HepG2 (cell line): ENCODE measurements around the gene OR5B2. TPM values are rescaled to one million over a fixed set of nuclear protein-coding genes. Genes with fewer than 3 reads are reported as not detected.

ENCODE experiments used
- ATAC-seq: fragments of 200-7000 bp; cut with Tn5 transposase; 3 replicates; pipeline ENCODE4 v1.9.1; 2020; ENCODE audit warnings: mild to moderate bottlenecking, moderate library complexity
- BruUV-seq: library from RNA; stranded (reverse); fragments of 400-500 nt; replicated peaks from 2 replicates; lab custom pipeline; 2021; lab: Mats Ljungman, UMichigan
- CTCF ChIA-PET: fragments of 300-600 bp; formaldehyde crosslinking; extraction: SDS; loops from one replicate; lab custom pipeline; 2021; ENCODE audit warnings: low total read pairs, inconsistent platforms, low intra/inter-chr PET ratio; lab: Yijun Ruan, JAX
- POLR2A ChIA-PET: fragments of 350-600 bp; sonication (Branson Sonifier 250); formaldehyde crosslinking; loops from one replicate; lab custom pipeline; 2020; ENCODE audit warnings: antibody characterized with exemption, inconsistent platforms; lab: Yijun Ruan, JAX
- DNase-seq: peaks from one replicate; pipeline ENCODE4 v3.0.0-alpha.2; 2015; ENCODE audit warnings: low spot score
- FAIRE-seq: peaks from 3 replicates; lab custom pipeline; 2011; peaks lifted over from hg19 to GRCh38; lab: Jason Lieb, UNC
- H2AFZ ChIP-seq: one replicate; pipeline ENCODE4 v1.6.1; 2011; ENCODE audit warnings: low read length, inconsistent platforms
- H3K27ac ChIP-seq: fragments of 300-600 bp; 3 replicates; pipeline ENCODE4 v1.8.0; 2011; ENCODE audit warnings: mixed run types, mild to moderate bottlenecking, mixed read lengths, low read length, inconsistent platforms; ENCODE audit not compliant: insufficient read depth; ENCODE audit errors: extremely low read length
- H3K27me3 ChIP-seq, 2 experiments: fragments of 200-600 bp in 1 of 2; 2 replicates in 1 of 2; 3 replicates in 1 of 2; pipeline versions ENCODE4 v1.6.0 to v1.8.0; 2011; ENCODE audit warnings: low read length in 2 of 2, mild to moderate bottlenecking in 2 of 2, moderate library complexity in 2 of 2, inconsistent platforms in 1 of 2; ENCODE audit not compliant: insufficient read depth in 2 of 2, control insufficient read depth in 1 of 2
- H3K36me3 ChIP-seq, 2 experiments: fragments of 200-600 bp in 1 of 2; replicated peaks in 1 of 2; 2 replicates in 1 of 2; 3 replicates in 1 of 2; pipeline versions ENCODE4 v1.5.1 to v1.8.0; 2011; ENCODE audit warnings: low read length in 2 of 2, inconsistent platforms in 1 of 2; ENCODE audit not compliant: insufficient read depth in 2 of 2, control insufficient read depth in 1 of 2
- H3K4me1 ChIP-seq: 2 replicates; pipeline ENCODE4 v1.5.1; 2012; ENCODE audit warnings: low read length, inconsistent platforms; ENCODE audit not compliant: insufficient read depth
- H3K4me2 ChIP-seq: 2 replicates; pipeline ENCODE4 v1.6.0; 2011; ENCODE audit warnings: low read depth, low read length, inconsistent platforms
- H3K4me3 ChIP-seq, 3 experiments: fragments of 200-600 bp in 1 of 3; sonication (generic), shearing (Covaris generic) in 1 of 3; replicated peaks in 1 of 3; 2 replicates each; pipeline ENCODE4 v1.5.1; 2011 to 2016; ENCODE audit warnings: low read length in 3 of 3, inconsistent platforms in 2 of 3, low read depth in 2 of 3, mild to moderate bottlenecking in 2 of 3, control low read depth in 1 of 3, mixed read lengths in 1 of 3; ENCODE audit not compliant: insufficient read depth in 1 of 3
- H3K79me2 ChIP-seq: one replicate; pipeline ENCODE4 v1.6.1; 2011; ENCODE audit warnings: low read length, inconsistent platforms; ENCODE audit not compliant: insufficient read depth
- H3K9ac ChIP-seq: 2 replicates; pipeline ENCODE4 v1.6.0; 2011; ENCODE audit warnings: mild to moderate bottlenecking, low read depth, low read length, inconsistent platforms; ENCODE audit not compliant: insufficient read depth
- H3K9me3 ChIP-seq: 2 replicates; pipeline ENCODE4 v1.5.1; 2012; ENCODE audit warnings: mild to moderate bottlenecking, low read length
- H4K20me1 ChIP-seq: 2 replicates; pipeline ENCODE4 v1.6.0; 2011; ENCODE audit warnings: inconsistent platforms, mild to moderate bottlenecking, low read length, moderate library complexity; ENCODE audit not compliant: insufficient read depth
- CEBPG ChIP-seq: IDR thresholded peaks from 2 replicates; pipeline ENCODE4 v1.6.1; 2016
- HDAC1 ChIP-seq: sonication (generic); formaldehyde crosslinking; IDR thresholded peaks from 2 replicates; pipeline ENCODE4 v1.5.1; 2020; ENCODE audit warnings: mild to moderate bottlenecking, missing genetic modification reagents
- HNRNPK ChIP-seq: fragments of 200-400 bp; formaldehyde crosslinking; IDR thresholded peaks from 2 replicates; pipeline ENCODE4 v1.6.1; 2018; ENCODE audit warnings: low read length, low read depth, moderate library complexity, mild to moderate bottlenecking; ENCODE audit not compliant: poor library complexity, severe bottlenecking
- KLF11 ChIP-seq: IDR thresholded peaks from 2 replicates; pipeline ENCODE4 v1.6.1; 2016; ENCODE audit warnings: missing compliant biosample characterization
- NONO ChIP-seq, 2 experiments: fragments of 450-650 bp in 1 of 2; sonication (generic) in 1 of 2; formaldehyde crosslinking in 1 of 2; IDR thresholded peaks in 1 of 2; conservative IDR thresholded peaks in 1 of 2; 2 replicates each; pipeline versions ENCODE4 v1.6.1 to v1.8.0; 2017 to 2022; ENCODE audit warnings: mild to moderate bottlenecking in 1 of 2, missing genetic modification reagents in 1 of 2, moderate library complexity in 1 of 2
- POGZ ChIP-seq: sonication (generic); formaldehyde crosslinking; IDR thresholded peaks from 2 replicates; pipeline ENCODE4 v1.4.0; 2020; ENCODE audit warnings: mild to moderate bottlenecking, missing genetic modification reagents
- TCF7L2 ChIP-seq: IDR thresholded peaks from 2 replicates; pipeline ENCODE4 v1.6.1; 2011; ENCODE audit warnings: mild to moderate bottlenecking, low read depth, low read length, moderate library complexity
- ZFP62 ChIP-seq: sonication (generic); formaldehyde crosslinking; IDR thresholded peaks from 2 replicates; pipeline ENCODE4 v1.4.0; 2020; ENCODE audit warnings: missing genetic modification reagents
- ZMAT3 ChIP-seq: sonication (generic); formaldehyde crosslinking; conservative IDR thresholded peaks from 2 replicates; pipeline ENCODE4 v1.7.0; 2021; ENCODE audit warnings: missing genetic modification reagents
- ZMYM4 ChIP-seq: sonication (generic); formaldehyde crosslinking; IDR thresholded peaks from 2 replicates; pipeline ENCODE4 v1.8.1; 2023; ENCODE audit warnings: mild to moderate bottlenecking, missing genetic modification reagents
- ZNF136 ChIP-seq: sonication (generic); formaldehyde crosslinking; IDR thresholded peaks from 2 replicates; pipeline ENCODE4 v1.8.1; 2022; ENCODE audit warnings: low read depth, mild to moderate bottlenecking, moderate library complexity, missing genetic modification reagents
- ZNF550 ChIP-seq: sonication (generic); formaldehyde crosslinking; IDR thresholded peaks from 2 replicates; pipeline ENCODE4 v1.4.0; 2020; ENCODE audit warnings: mild to moderate bottlenecking, missing genetic modification reagents, borderline replicate concordance
- ZNF777 ChIP-seq: sonication (generic); formaldehyde crosslinking; IDR thresholded peaks from 2 replicates; pipeline ENCODE4 v1.4.0; 2020; ENCODE audit warnings: missing genetic modification reagents
- ZNF883 ChIP-seq: sonication (generic); formaldehyde crosslinking; IDR thresholded peaks from 2 replicates; pipeline ENCODE4 v1.5.1; 2020; ENCODE audit warnings: mild to moderate bottlenecking, missing genetic modification reagents; ENCODE audit errors: not compliant biosample characterization
- ZSCAN12 ChIP-seq: sonication (generic); formaldehyde crosslinking; IDR thresholded peaks from 2 replicates; pipeline ENCODE4 v1.9.0; 2021; ENCODE audit warnings: mild to moderate bottlenecking, missing genetic modification reagents
- in situ Hi-C: cut with HindIII; loops from 2 replicates; pipeline ENCODE4 v1.10.0; 2017; ENCODE audit warnings: low pct_unique_long_range_greater_than_20kb; ENCODE audit not compliant: extremely low pct_ligation_motif_present
- intact Hi-C: fragments of 100-400 bp; cut with micrococcal nuclease; formaldehyde crosslinking; loops from one replicate; pipeline ENCODE4 v1.10.0; 2022; ENCODE audit not compliant: unreplicated experiment
- polyA plus RNA-seq, 8 experiments: library from polyadenylated mRNA; depleted of rRNA in 3 of 8; stranded (reverse) in 7 of 8; unstranded in 1 of 8; fragments of >200 nt; fragmentation: Illumina TruSeq in 4 of 8; extraction: Trizol in 4 of 8; gene quantifications; 2 replicates each; pipeline versions ENCODE4 v1.2.1 to v1.2.3, GENCODE V29; 2011 to 2016; ENCODE audit warnings: low read depth in 4 of 8, missing spikeins in 1 of 8, mixed read lengths in 1 of 8; ENCODE audit not compliant: insufficient read depth in 1 of 8
- total RNA-seq, 5 experiments: library from RNA; depleted of rRNA; stranded (reverse); fragments of >200 nt; fragmentation: Illumina TruSeq; extraction: Trizol; gene quantifications; 2 replicates each; pipeline ENCODE4 v1.2.3, GENCODE V29; 2016; ENCODE audit warnings: low read depth in 1 of 5
- TF ChIP-seq, protein P1 (sequence below): sonication (generic); formaldehyde crosslinking; conservative IDR thresholded peaks from 2 replicates; pipeline ENCODE4 v1.8.0; 2022; ENCODE audit warnings: low read depth, missing genetic modification reagents
- TF ChIP-seq, protein P2 (sequence below): sonication (generic); formaldehyde crosslinking; IDR thresholded peaks from 2 replicates; pipeline ENCODE4 v1.5.1; 2020; ENCODE audit warnings: missing genetic modification reagents, mild to moderate bottlenecking, borderline replicate concordance

OR5B2 gene
- total and polyA plus RNA-seq, 2 of the 13 experiments (the other 11 are each of a cell fraction or from before 2014, with no cell fraction given) = not detected

DNA sequence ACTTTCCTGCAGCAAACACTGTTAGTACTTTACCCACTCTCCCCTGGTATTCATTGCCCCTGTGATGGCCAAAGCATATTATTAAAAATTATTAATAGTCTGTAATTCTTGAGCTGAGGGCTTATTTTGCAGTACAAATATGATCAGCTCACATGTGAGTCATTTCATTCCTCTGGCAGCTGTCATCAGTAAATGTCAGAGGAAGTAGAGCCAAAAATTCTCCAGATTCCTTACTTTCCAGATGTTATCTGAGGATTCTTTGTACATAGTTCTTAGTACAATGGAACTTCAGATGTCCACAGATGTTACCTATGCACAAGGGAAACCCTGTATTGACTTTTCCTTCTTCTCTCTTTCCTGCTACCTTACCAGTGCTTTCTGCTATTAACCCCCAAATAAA, 33.7 kb downstream of the OR5B2 start:
- intact Hi-C loops = loop anchor here (10.0 kb wide), 1 partner anchor 121 kb away; no protein-coding TSS in a partner anchor
- H3K4me3 ChIP-seq = no peak overlapping the region
- no peak overlapping the region for H3K4me2 ChIP-seq
- no peaks in the 10 kb centered on the region for H3K36me3 ChIP-seq
- peaks cover 13% of the 10 kb centered on the region; the same call in 1 of the 2 replicates for H3K9me3 ChIP-seq
- peak; percentile 62 for DNase-seq
- TF ChIP-seq, protein P1, sequence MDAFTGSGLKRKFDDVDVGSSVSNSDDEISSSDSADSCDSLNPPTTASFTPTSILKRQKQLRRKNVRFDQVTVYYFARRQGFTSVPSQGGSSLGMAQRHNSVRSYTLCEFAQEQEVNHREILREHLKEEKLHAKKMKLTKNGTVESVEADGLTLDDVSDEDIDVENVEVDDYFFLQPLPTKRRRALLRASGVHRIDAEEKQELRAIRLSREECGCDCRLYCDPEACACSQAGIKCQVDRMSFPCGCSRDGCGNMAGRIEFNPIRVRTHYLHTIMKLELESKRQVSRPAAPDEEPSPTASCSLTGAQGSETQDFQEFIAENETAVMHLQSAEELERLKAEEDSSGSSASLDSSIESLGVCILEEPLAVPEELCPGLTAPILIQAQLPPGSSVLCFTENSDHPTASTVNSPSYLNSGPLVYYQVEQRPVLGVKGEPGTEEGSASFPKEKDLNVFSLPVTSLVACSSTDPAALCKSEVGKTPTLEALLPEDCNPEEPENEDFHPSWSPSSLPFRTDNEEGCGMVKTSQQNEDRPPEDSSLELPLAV (CRISPR knock-in tag) = no peak
- TF ChIP-seq ZFP62 (CRISPR knock-in tag) (no peak), ZNF550 (CRISPR knock-in tag) (no peak), CEBPG (CRISPR knock-in tag) (no peak), ZMAT3 (no peak), HNRNPK (no peak), ZMYM4 (CRISPR knock-in tag) (no peak), ZNF777 (CRISPR knock-in tag) (no peak), ZSCAN12 (CRISPR knock-in tag) (no peak), TCF7L2 (no peak), POGZ (CRISPR knock-in tag) (no peak), NONO (IDR thresholded peaks at IDR 0.05) (no peak), NONO (CRISPR knock-in tag; conservative IDR thresholded peaks at IDR 0.05) (no peak), HDAC1 (CRISPR knock-in tag) (no peak), ZNF883 (CRISPR knock-in tag) (no peak), KLF11 (no peak), ZNF136 (CRISPR knock-in tag) (no peak)
- TF ChIP-seq, protein P2, sequence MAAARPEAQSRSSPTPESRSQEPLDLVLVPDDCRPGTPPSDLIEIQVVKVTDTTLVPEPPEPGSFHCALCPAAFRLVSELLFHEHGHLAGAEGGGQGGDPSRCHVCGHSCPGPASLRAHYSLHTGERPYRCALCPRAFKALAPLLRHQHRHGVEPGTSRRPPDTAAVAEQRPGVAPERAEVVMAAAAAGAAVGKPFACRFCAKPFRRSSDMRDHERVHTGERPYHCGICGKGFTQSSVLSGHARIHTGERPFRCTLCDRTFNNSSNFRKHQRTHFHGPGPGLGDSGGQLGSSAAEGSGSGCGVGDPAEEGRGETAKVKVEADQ (CRISPR knock-in tag) = no peak
- no TSS peak for BruUV-seq
- H3K4me1 ChIP-seq = no peaks in the 10 kb centered on the region
- H3K79me2 ChIP-seq = no peaks in the 10 kb centered on the region
- POLR2A ChIA-PET = no interaction called here
- no peak overlapping the region for H3K27ac ChIP-seq
- H3K27me3 ChIP-seq = no peaks in the 10 kb centered on the region
- CTCF ChIA-PET = no interaction called here
- no peak overlapping the region for H3K9ac ChIP-seq
- in situ Hi-C loops = no loop called here
- H2AFZ ChIP-seq = no peak overlapping the region
- no peaks in the 10 kb centered on the region for H4K20me1 ChIP-seq
- no peak for FAIRE-seq
- ATAC-seq = no peak
